ENCODE results near the gene MAP6. TPM values are rescaled to one million over a fixed set of nuclear protein-coding genes. Genes with fewer than 3 reads are reported as not detected.
A peak's percentile ranks its signal among the peaks of the same experiment; 100 is the strongest.

Gene MAP6
- total and polyA plus RNA-seq, 12 donors = 1.2 to 9.1 (median 5.8) TPM

GRCh38 chr11:75591371-75591770 lies 77.5 kb downstream of the MAP6 start:
- peaks cover 0 to 31% (median 9%) of the 10 kb centered on the region in 9 donors for H3K4me1 ChIP-seq
- H3K9me3 ChIP-seq = no peaks in the 10 kb centered on the region
- WGBS, 2 donors = 87 to 90% methylated on average over 8 of the region's 8 CpGs
- H3K27ac ChIP-seq = no peak overlapping the region
- intact Hi-C loops (cut with DNase I) = no loop called here
- no peaks in the 10 kb centered on the region for H3K36me3 ChIP-seq
- DNase-seq (no peak), ATAC-seq (no peak)
- no peak for TF ChIP-seq CTCF (IDR thresholded peaks at IDR 0.05)
- H3K27me3 ChIP-seq = no peaks in the 10 kb centered on the region
- no peak overlapping the region for H3K4me3 ChIP-seq

- 33% methylated on average over 2 of the region's 2 CpGs for WGBS, 2 donors
Measured at GRCh38 chr11:75589933-75590332, 78.9 kb downstream of the MAP6 start.

GRCh38 chr11:75589051-75589450 lies 79.8 kb downstream of the MAP6 start:
- intact Hi-C loops (cut with DNase I) = no loop called here
- H3K9me3 ChIP-seq = no peaks in the 10 kb centered on the region
- no peaks in the 10 kb centered on the region for H3K36me3 ChIP-seq
- peaks cover 2 to 47% (median 17%) of the 10 kb centered on the region in 9 donors for H3K4me1 ChIP-seq
- TF ChIP-seq CTCF (IDR thresholded peaks at IDR 0.05) = no peak
- no peaks in the 10 kb centered on the region for H3K27me3 ChIP-seq
- DNase-seq (no peak), ATAC-seq (no peak)
- no peak overlapping the region for H3K4me3 ChIP-seq
- 91 to 92% methylated on average over 7 of the region's 7 CpGs for WGBS, 2 donors
- peak overlapping the region in 1 of 10 donors; percentile 2 for H3K27ac ChIP-seq

More at GRCh38 chr11:75589933-75590332, 78.9 kb downstream of the MAP6 start:
- no peak for TF ChIP-seq CTCF (IDR thresholded peaks at IDR 0.05)
- Histone ChIP-seq H3K36me3 (no peaks in the 10 kb centered on the region), H3K27me3 (no peaks in the 10 kb centered on the region), H3K27ac (peak overlapping the region in 4 of 10 donors; percentile 23 to 42 (median 30)), H3K4me3 (no peak overlapping the region), H3K9me3 (no peaks in the 10 kb centered on the region), H3K4me1 (peaks cover 0 to 38% (median 9%) of the 10 kb centered on the region in 9 donors)
- peak; percentile 67 to 95 (median 82) for ATAC-seq
- intact Hi-C loops (cut with DNase I) = no loop called here
- DNase-seq = peak; percentile 24 to 47

GRCh38 chr11:75588051-75588481 lies 80.8 kb downstream of the MAP6 start:
- TF ChIP-seq CTCF (IDR thresholded peaks at IDR 0.05) = no peak
- no peak overlapping the region for H3K4me3 ChIP-seq
- H3K9me3 ChIP-seq = no peaks in the 10 kb centered on the region
- H3K4me1 ChIP-seq = peaks cover 2 to 52% (median 20%) of the 10 kb centered on the region in 9 donors
- peak overlapping the region in 4 of 10 donors; percentile 2 to 50 (median 23) for H3K27ac ChIP-seq
- DNase-seq (no peak), ATAC-seq (no peak)
- H3K27me3 ChIP-seq = no peaks in the 10 kb centered on the region
- intact Hi-C loops (cut with DNase I) = no loop called here
- H3K36me3 ChIP-seq = no peaks in the 10 kb centered on the region
- whole genome bisulfite sequencing, 2 donors = 83 to 94% methylated on average over 6 of the region's 6 CpGs
